ENCODE measurements around the gene ZFHX3.
A peak's percentile ranks its signal among the peaks of the same experiment; 100 is the strongest.

ZFHX3 gene

DNA sequence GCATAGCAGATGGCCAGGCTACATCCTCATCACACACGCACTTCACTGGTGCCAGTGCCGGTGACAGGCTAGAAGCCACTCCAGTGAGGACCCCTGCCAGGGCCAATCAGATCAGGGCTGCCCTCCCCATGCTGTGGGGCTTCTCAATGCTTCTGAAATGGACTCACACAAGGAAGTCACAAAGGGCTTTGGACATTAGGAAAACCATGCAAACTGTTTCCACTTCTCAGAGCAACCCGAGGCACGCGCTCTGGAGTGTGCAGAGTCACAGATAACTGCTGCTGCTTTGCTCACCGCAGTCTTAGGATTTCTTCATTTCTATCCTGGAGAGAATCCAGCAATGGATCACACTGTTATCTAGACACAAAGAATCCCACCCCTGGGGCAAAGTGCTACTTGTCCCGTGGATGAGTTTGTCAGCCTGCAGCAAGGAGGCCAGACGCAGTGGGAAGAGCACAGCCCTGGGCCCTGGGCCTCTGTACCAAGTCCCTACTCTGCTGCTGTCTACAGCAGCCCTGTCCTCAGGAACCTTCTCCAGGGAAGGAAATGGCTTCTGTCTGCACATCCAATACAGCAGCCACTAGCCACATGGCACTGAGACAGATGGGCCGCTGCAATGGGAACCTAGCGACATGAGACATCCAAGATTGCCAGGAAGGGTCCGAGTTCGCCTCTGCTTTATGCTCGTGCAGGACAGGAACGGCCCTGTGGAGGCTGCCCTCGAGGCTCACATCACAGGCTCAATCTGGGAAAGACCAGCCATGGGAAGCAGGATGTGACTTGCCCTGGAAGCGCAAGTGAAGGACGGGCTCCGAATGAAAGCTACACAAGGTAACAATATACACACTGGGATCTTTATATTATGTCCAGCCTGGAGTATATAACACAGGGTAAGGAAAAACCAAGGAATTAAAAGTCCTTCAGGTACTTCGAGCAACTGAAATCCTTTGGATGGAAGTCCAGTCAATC lies 169.3 kb downstream of the ZFHX3 start:
- CTCF ChIA-PET, result interaction anchor here (0.6 kb wide), 1 partner anchor 767 kb away, joined by 3 read pairs; no protein-coding TSS in a partner anchor
- POLR2A ChIA-PET (ENCODE audit: low non-redundant PET), result no interaction called here
- TF ChIP-seq, protein P1, sequence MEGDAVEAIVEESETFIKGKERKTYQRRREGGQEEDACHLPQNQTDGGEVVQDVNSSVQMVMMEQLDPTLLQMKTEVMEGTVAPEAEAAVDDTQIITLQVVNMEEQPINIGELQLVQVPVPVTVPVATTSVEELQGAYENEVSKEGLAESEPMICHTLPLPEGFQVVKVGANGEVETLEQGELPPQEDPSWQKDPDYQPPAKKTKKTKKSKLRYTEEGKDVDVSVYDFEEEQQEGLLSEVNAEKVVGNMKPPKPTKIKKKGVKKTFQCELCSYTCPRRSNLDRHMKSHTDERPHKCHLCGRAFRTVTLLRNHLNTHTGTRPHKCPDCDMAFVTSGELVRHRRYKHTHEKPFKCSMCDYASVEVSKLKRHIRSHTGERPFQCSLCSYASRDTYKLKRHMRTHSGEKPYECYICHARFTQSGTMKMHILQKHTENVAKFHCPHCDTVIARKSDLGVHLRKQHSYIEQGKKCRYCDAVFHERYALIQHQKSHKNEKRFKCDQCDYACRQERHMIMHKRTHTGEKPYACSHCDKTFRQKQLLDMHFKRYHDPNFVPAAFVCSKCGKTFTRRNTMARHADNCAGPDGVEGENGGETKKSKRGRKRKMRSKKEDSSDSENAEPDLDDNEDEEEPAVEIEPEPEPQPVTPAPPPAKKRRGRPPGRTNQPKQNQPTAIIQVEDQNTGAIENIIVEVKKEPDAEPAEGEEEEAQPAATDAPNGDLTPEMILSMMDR (conservative IDR thresholded peaks at IDR 0.05; ENCODE audit: low read depth), result no peak
- no peak for DNase-seq (ENCODE audit: low spot score)
- peak overlapping the region; percentile 91 for H3K27ac ChIP-seq

DNA sequence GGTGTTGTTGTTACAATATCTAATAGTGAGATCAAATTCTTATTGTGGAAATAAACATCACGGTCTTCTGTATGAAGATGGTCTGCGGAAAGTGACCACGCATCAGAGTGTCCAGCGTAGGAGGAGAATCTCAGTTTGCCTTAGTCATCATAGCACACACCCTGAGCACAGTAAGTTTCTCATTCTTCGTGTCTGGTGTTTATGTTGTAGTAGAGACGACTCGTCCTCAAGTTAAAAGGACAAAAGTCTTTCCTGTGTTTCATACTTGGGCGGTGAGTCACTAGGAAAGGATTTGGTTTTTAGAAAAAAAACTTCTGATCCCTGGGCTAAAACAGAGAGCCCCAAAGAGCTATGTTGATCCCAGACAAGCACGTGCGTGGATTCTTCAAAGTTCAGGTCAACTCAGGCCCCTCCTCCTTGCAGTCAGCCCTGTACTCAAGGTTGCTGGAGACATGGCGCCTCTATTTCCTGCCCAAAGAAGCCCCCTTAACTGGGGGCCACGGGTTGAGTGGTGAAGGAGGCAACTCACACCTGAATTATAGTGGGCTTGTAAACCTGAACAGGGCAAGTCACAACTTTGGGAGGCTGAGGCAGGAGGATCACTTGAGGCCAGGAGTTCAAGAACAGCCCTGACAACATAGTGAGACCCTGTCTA lies 170.4 kb downstream of the ZFHX3 start:
- peak overlapping the region; percentile 91 for H3K27ac ChIP-seq
- POLR2A ChIA-PET (ENCODE audit: low non-redundant PET), result no interaction called here
- peak; percentile 90 for DNase-seq (ENCODE audit: low spot score)
- CTCF ChIA-PET, result no interaction called here
- TF ChIP-seq, protein P1 (conservative IDR thresholded peaks at IDR 0.05; ENCODE audit: low read depth), result no peak

DNA sequence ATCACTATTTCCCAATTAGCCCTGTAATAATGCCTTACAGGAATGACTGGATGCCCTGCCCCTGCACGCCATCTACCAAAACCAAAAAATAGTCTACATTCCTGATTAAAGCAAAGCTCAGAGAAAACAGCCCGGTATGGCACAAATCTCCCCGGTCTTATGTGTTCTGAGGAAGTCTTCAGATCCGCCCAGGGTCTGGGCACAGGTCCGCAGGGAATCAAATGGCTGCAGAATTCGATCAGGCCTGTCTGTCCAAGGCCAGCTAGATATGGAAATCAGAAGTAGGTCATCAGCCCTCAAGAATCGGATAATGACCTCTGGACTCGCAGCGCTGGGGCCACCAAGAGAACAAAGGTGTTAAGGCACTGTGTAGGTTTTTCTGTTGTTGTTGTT lies 171.0 kb downstream of the ZFHX3 start:
- TF ChIP-seq, protein P1 (conservative IDR thresholded peaks at IDR 0.05; ENCODE audit: low read depth), result no peak
- POLR2A ChIA-PET (ENCODE audit: low non-redundant PET), result no interaction called here
- CTCF ChIA-PET, result no interaction called here
- peak overlapping the region; percentile 91 for H3K27ac ChIP-seq
- DNase-seq (ENCODE audit: low spot score), result no peak

DNA sequence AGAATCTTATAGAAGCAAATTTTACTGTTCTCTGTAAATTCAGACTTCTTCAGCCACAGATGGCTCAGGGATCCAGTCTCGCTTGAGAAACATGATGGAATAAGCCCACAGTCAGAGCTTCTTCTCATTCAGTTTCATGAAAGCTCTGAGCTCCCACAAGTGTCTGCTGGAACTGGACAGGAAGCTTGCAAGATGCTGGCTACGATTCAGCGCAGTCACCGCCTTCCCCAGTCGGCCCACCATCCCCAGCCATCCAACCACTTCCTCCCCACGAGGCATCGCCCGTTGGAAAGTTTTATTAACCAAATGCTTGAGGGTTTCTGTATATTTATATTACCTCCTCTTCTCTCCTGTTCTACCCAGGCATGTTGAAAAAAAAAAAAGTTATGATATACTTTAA lies 171.7 kb downstream of the ZFHX3 start:
- ChIA-PET CTCF (interaction anchor here (0.7 kb wide), 1 partner anchor 13 kb away, joined by 3 read pairs; no protein-coding TSS in a partner anchor), POLR2A (ENCODE audit: low non-redundant PET) (no interaction called here)
- no peak for DNase-seq (ENCODE audit: low spot score)

DNA sequence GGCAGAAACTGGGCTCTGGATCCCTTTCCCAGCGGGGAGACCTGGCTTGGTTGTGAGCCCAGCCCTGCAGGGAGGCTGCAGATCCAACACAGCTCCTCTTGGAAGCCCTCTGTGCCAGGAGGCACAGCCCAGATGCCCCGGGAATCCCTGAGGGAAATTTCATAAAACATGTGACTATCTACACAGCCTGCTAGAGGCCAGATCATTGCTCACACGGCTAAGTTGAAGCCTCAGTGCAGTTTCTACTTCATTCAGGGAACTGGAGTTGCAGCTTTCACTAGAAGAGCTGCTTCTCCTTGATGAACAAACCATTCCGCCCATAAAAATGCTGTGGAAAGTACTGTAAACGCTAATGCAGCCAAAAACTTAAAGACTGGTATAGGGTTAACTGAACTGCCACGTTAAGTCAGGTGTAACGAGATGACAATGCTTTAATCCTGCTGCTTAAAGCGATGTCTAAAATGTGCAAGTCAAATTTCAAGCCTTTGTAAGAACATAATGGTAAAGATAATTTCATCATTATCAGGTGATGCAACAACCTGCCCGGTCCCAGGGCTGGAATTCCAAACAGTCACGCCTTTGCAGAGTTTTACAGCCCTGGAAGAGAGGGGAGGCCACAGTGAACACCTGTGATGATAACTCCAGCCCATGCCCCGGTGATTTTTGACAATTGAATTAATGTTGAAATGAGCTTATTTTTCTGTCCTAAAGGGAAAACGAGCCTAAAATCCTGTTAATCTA lies 172.5 kb downstream of the ZFHX3 start:
- peak overlapping the region; percentile 82 for H3K27ac ChIP-seq
- ChIA-PET POLR2A (ENCODE audit: low non-redundant PET) (no interaction called here), CTCF (interaction anchor here (0.7 kb wide), 1 partner anchor 13 kb away, joined by 3 read pairs; no protein-coding TSS in a partner anchor)
- TF ChIP-seq, protein P1 (conservative IDR thresholded peaks at IDR 0.05; ENCODE audit: low read depth), result no peak
- DNase-seq (ENCODE audit: low spot score), result peak; percentile 82

More for the DNA sequence above, 171.7 kb downstream of the ZFHX3 start:
- TF ChIP-seq, protein P1 (conservative IDR thresholded peaks at IDR 0.05; ENCODE audit: low read depth), result no peak
- peak overlapping the region; percentile 82 for H3K27ac ChIP-seq

DNA sequence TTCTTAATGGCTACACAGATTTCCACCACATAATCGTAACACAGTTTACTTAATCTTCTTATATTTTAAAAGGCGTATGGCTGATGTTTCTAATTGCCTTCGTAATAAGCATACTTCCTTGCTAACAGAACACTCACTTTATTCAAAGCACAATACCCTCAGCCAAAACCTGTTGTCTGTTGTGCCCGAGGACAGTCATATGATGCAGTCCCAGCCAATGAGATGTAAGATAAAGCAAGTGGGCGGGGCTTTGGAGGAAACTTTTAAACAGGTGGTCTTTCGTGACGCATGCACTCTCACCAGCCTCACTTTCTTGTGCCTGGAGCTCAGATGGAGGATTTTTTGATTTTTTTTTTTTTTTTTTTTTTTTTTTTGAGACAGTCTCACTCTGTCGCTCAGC lies 174.1 kb downstream of the ZFHX3 start:
- H3K27ac ChIP-seq, result no peak overlapping the region; the same call in 1 of the 2 replicates
- POLR2A ChIA-PET (ENCODE audit: low non-redundant PET), result no interaction called here
- TF ChIP-seq, protein P1 (conservative IDR thresholded peaks at IDR 0.05; ENCODE audit: low read depth), result no peak
- CTCF ChIA-PET, result no interaction called here
- no peak for DNase-seq (ENCODE audit: low spot score)

Data from RWPE1 (cell line).